Hematopoietic multipotent progenitor cell treated with erythropoietin and hydrocortisone succinate and interleukin-3 and kit ligand, for 15 days (in vitro differentiated cells): ENCODE measurements around the gene NAT10.
"Not testable (repeated sequence)": the region's sequence is repeated elsewhere in the genome, so short reads cannot be mapped to it uniquely, and the experiment has no call there.

Experiments used
- DNase-seq: peaks from one replicate; pipeline ENCODE4 v3.0.0-alpha.2; 2015; ENCODE audit warnings: low spot score

Gene NAT10

GRCh38 chr11:34167961-34168360 lies 62.5 kb downstream of the NAT10 start:
- DNase-seq: no peak

DNA sequence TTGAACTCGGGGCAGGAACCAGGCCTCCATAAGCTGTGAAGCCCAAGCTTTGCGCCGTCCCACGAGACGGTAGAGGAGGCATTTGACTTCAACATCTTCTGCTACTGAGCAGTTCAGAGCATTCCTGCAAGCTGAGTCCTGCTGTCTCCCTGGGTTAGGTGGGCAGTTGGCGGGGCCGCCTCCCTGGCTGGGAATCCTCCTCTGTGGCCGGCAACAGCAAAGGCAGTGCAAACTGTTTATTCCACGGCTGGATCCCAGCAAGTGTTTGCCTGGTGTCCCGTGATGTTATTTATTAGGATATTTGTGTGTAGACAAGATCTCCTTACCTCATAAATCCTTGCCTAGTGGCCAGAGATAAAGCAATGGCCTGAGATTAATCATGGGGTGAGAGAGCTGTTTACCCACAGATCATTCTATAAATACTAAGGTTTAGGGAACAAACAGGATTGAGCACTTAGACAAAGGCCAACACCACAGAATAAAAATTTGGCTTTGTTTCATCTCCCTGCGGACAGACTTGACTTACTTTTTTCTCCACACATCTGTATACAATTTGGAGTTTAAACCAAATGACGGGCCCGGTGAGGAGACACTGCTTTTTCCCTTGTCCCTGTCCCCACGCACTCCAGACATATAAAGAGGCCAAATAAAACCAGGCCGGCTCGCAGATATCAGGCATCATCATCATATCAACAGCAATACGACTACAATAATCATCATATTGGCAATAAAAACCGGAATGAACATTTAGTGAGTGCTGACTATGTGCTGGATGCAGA lies 63.4 kb downstream of the NAT10 start:
- no peak for DNase-seq

GRCh38 chr11:34169686-34170085 lies 64.3 kb downstream of the NAT10 start:
- DNase-seq: no peak

DNA sequence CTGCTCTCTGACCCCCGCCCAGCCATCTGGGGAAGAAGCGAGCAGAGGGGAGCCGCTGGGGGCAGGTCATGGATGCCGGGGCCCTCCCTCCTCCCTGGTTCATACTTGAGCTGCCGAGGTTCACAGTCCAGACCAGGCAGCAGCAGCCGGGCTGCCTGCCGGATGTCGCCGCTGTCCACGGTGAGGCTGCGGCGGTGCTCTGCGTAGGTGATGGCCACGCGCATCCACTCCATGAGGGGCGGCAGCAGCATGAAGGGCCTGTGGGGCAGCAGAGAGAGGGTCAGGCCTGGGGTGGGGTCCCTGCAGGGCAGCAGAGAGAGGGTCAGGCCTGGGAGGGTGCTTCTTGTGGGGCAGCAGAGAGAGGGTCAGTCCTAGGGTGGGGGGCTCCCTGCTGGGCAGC lies 67.6 kb downstream of the NAT10 start:
- DNase-seq: no peak

GRCh38 chr11:34174412-34175041 lies 69.1 kb downstream of the NAT10 start:
- DNase-seq: peak; percentile 61

GRCh38 chr11:34175284-34176019 lies 70.0 kb downstream of the NAT10 start:
- no peak for DNase-seq

DNA sequence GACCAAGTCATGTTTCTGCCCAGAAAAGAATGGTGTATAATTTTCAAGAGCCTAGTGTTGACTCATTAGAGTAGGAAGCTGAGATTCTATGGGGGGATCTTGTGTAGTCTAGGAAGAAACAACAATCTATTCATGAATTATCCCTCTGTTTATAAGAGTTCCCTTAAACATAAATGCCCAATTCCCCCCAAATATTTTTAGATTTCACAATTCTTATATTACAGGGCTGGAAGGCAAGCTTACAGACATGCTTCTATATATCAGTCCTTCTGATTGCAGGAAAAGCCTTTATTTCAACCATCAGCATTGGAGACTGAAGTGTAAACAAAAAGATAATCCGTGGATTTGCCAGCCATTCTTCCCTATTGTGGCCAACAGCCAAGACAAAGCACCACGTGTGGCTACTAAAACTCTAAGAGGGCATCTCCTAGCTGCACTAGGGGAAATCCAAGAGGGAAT lies 71.4 kb downstream of the NAT10 start:
- no peak for DNase-seq

GRCh38 chr11:34178209-34178821 lies 72.9 kb downstream of the NAT10 start:
- DNase-seq: no peak

GRCh38 chr11:34179026-34179675 lies 73.7 kb downstream of the NAT10 start:
- no peak for DNase-seq

DNA sequence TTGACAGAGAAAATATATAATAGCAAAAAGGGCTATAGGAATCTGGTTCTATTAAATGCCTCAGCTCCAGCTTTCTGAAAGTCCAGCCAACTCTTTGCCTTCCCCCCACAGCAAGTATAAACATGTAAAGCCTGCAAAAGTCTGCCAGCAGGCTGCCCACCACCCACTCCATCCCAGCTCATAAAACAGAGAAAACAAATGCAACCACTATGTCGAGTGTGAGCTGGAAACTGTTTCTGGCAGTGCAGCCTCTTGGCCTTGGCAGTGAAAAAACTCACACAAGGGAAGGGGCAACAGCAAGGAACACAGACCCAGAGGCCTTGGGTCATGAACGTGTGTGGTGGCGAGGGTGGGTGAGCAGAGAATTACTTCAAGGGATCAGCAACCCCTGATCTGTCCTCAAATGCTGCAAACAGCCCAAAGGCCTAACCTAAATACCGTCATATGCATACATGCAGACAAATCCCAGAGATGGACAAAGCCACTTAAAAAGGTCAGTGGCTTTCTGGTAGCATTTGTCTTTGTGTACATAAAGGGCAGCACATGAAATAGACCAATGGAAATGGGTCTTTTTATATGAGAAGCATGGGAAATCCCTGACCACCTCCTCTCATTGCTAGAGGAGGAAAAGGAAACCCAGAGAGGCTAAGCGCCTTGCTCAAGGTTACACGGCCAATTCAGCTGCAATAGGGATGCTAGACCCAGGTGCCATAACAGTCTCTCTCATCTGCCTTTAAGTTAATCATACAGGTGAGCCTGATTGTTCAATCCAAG lies 74.8 kb downstream of the NAT10 start:
- no peak for DNase-seq

DNA sequence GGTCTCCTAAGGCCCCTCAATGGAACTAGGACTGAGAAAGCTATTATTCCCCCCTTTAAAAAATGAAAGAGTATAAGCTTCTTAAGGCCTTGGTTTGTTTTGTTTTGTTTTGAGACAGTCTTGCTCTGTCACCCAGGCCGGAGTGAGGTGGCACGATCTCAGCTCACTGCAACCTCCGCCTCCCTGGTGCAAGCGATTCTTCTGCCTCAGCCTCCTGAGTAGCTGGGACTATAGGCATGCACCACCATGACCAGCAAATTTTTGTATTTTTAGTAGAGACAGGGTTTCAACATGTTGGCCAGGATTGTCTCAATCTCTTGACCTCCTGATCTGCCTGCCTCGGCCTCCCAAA lies 75.4 kb downstream of the NAT10 start:
- DNase-seq: not testable (repeated sequence)

DNA sequence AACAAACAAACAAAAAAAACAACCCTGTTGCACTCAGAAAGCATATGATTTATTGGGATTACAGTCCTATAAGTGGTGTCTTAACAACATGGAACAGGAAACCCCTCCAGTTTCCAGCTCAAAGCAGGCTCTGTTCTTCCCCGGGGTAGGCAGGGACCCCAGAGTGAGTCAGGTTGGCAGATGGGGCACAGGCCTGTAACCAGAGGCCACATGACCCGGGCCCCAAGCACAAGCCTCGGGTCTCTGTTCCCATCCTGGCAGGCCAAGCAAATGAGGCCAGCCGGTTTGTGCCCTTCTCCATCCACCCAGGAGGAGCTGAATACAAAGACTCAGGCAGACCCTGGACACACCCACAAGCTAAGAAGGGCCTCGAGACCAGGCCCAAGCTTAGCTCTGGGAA lies 75.8 kb downstream of the NAT10 start:
- no peak for DNase-seq

- no peak for DNase-seq
Observed at GRCh38 chr11:34181856-34182405, 76.5 kb downstream of the NAT10 start.

GRCh38 chr11:34182425-34182824 lies 77.0 kb downstream of the NAT10 start:
- no peak for DNase-seq

DNA sequence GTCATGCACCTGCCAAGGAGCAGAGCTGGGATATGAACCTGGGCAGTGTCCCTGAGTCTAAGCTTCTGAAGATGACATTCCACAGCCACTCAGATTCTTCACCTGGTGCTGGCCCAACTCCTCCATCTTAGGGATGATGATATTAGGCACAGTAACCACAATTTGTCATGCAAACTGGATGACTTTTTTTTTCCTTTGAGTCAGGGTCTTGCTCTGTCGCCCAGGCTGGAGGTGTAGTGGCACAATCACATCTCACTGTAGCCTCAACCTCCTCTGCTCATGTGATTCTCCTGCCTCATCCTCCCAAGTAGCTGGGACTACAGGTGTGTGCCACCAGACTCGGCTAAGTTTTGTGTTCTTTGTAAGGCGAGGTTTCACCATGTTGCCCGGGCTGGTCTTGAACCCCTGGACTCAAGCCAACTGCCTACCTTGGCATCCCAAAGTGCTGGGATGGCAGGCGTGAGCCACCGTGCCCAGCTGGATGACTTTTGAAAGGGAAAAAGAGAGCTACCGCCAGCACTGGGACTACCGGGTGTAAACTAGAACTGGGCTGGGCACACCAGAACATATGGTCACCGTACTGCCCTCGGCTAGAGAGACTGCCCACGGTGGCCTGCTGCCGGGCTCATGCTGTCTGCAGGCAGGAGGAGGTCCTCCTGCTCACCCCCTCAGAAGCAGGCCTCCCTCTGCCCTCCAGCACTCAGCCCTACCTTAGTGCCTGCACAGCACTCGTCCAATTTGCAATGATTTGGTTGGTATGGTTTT lies 77.7 kb downstream of the NAT10 start:
- DNase-seq: no peak

- no peak for DNase-seq
Observed at GRCh38 chr11:34183848-34184391, 78.5 kb downstream of the NAT10 start.

- no peak for DNase-seq
Observed at GRCh38 chr11:34184505-34185015, 79.1 kb downstream of the NAT10 start.

DNA sequence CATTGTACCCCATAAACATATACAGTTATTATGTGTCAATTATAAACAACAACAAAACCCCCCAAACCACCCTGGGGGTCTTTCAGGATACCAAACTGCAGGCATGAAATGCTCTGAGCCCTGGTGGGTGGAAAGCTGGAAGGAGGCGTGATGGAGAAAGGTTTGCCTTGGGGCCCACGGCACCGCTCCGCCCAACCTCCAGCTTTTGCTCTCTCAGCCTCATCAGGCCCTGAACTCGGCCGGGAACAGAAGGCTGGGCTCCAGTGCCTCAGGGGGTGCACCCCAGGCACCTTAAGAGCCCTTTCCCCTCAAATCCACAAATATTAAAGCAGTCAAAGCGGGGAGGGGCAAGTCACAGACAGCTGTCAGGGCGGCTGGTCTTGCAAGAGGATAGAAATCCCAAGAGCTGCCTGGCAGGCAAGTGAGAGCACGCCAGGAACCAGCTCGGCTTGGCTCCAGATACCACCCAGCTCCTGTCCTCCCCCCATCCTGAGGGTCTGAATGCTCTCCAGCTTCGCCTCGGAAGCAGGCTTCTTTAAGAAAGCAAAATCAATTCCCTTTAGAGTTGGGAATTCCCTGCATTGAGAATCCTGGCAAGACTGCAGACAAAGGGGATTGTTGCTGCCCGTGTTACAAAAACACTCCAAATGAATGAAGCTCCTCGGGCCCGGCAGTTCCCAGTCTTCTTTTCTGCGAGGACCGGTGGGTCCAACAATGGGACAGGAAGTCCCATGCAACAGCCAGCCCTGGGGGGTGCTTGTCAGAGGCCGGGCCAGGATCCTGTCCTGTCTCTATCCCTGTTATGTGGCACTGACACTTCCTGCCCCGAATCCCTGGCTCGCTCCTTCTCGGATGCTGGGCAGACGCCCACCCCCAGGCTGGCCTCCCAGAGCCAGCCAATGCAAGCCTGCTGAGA lies 80.8 kb downstream of the NAT10 start:
- no peak for DNase-seq

- no peak for DNase-seq
Observed at GRCh38 chr11:34188181-34188580, 82.8 kb downstream of the NAT10 start.
